Immature natural killer cell (primary cell): Measurements from ENCODE around the gene TMED6. TPM values are rescaled to one million over a fixed set of nuclear protein-coding genes. Genes with fewer than 3 reads are reported as not detected.

ENCODE experiments used
- DNase-seq, 3 donors: peaks; one replicate each; pipeline ENCODE4 v3.0.0; 2022; ENCODE audit warnings: mixed read lengths in 1 of 3
- H3K27ac Mint-ChIP-seq, 6 donors: one replicate each; pipeline ENCODE4 v1.8.0; 2020; ENCODE audit warnings: mixed read lengths in 6 of 6, mild to moderate bottlenecking in 5 of 6, inconsistent platforms in 4 of 6, moderate library complexity in 3 of 6
- H3K27me3 Mint-ChIP-seq, 3 donors: one replicate each; pipeline ENCODE4 v1.8.0; 2020 to 2021; ENCODE audit warnings: low read depth in 3 of 3, mild to moderate bottlenecking in 3 of 3, mixed read lengths in 3 of 3, moderate library complexity in 3 of 3, inconsistent platforms in 1 of 3
- H3K36me3 Mint-ChIP-seq, 3 donors: one replicate each; pipeline ENCODE4 v1.8.0; 2020; ENCODE audit warnings: mixed read lengths in 3 of 3, inconsistent platforms in 2 of 3, mild to moderate bottlenecking in 2 of 3
- H3K4me1 Mint-ChIP-seq, 2 donors: one replicate each; pipeline ENCODE4 v1.8.0; 2020; ENCODE audit warnings: inconsistent platforms in 2 of 2, mild to moderate bottlenecking in 2 of 2, mixed read lengths in 2 of 2, moderate library complexity in 1 of 2
- H3K4me3 Mint-ChIP-seq, 5 donors: one replicate each; pipeline ENCODE4 v1.8.0; 2020; ENCODE audit warnings: mild to moderate bottlenecking in 5 of 5, mixed read lengths in 5 of 5, inconsistent platforms in 3 of 5, moderate library complexity in 3 of 5
- H3K9me3 Mint-ChIP-seq, 6 donors: one replicate each; pipeline ENCODE4 v1.8.0; 2020; ENCODE audit warnings: mild to moderate bottlenecking in 6 of 6, mixed read lengths in 6 of 6, inconsistent platforms in 4 of 6, moderate library complexity in 3 of 6
- polyA plus RNA-seq, 3 donors: library from polyadenylated mRNA; unstranded; fragments of 300-500 nt; fragmentation: Illumina TruSeq; gene quantifications; one replicate each; pipeline ENCODE4 v1.2.3, GENCODE V29; 2021

Gene TMED6
- polyA plus RNA-seq, 3 donors from 2014 or later, result not detected

GRCh38 chr16:69345923-69346322 lies 5.7 kb downstream of the TMED6 start:
- peak overlapping the region in 5 of 6 donors; percentile 26 to 79 (median 59) for H3K27ac Mint-ChIP-seq
- H3K36me3 Mint-ChIP-seq, result peaks cover 0 to 9% (median 4%) of the 10 kb centered on the region in 3 donors
- H3K4me1 Mint-ChIP-seq, result peaks cover 18 to 32% of the 10 kb centered on the region in 2 donors
- H3K4me3 Mint-ChIP-seq, result peak overlapping the region in 3 of 5 donors; percentile 17 to 63 (median 39)
- H3K9me3 Mint-ChIP-seq, result no peaks in the 10 kb centered on the region
- peak in 1 of 3 donors; percentile 19 for DNase-seq
- H3K27me3 Mint-ChIP-seq, result peaks cover 0 to 1% (median 0%) of the 10 kb centered on the region in 3 donors

GRCh38 chr16:69344171-69344570 lies 7.4 kb downstream of the TMED6 start:
- peaks cover 0 to 1% (median 1%) of the 10 kb centered on the region in 3 donors for H3K27me3 Mint-ChIP-seq
- no peak overlapping the region for H3K27ac Mint-ChIP-seq
- H3K36me3 Mint-ChIP-seq, result peaks cover 4 to 9% (median 7%) of the 10 kb centered on the region in 3 donors
- no peak for DNase-seq
- H3K9me3 Mint-ChIP-seq, result no peaks in the 10 kb centered on the region
- H3K4me1 Mint-ChIP-seq, result peaks cover 33 to 49% of the 10 kb centered on the region in 2 donors
- H3K4me3 Mint-ChIP-seq, result no peak overlapping the region

- Mint-ChIP-seq H3K27me3 (peaks cover 0 to 1% (median 1%) of the 10 kb centered on the region in 3 donors), H3K9me3 (no peaks in the 10 kb centered on the region), H3K4me1 (peaks cover 47 to 65% of the 10 kb centered on the region in 2 donors), H3K36me3 (peaks cover 11 to 13% (median 12%) of the 10 kb centered on the region in 3 donors), H3K4me3 (peak overlapping the region; percentile 97 to 100 (median 98)), H3K27ac (peak overlapping the region; percentile 86 to 99 (median 97))
- DNase-seq, result peak in 1 of 3 donors; percentile 11
Measured at GRCh38 chr16:69340095-69340644, 11.4 kb downstream of the TMED6 start.

- Mint-ChIP-seq H3K4me1 (peaks cover 45 to 65% of the 10 kb centered on the region in 2 donors), H3K27me3 (peaks cover 0 to 1% (median 1%) of the 10 kb centered on the region in 3 donors), H3K9me3 (no peaks in the 10 kb centered on the region), H3K27ac (peak within 1 kb of the TSS; percentile 86 to 99 (median 97)), H3K36me3 (peaks cover 12 to 17% (median 15%) of the 10 kb centered on the region in 3 donors), H3K4me3 (peak within 1 kb of the TSS; percentile 97 to 100 (median 98))
- peak; percentile 91 to 92 (median 91) for DNase-seq
Measured at GRCh38 chr16:69339289-69340094, 12.1 kb downstream of the TMED6 start, which contains the start of the genes COG8 and NIP7. Gene COG8, minus strand, starts transcription at chr16:69339564. Its CDS starts 12 bp downstream, at chr16:69339552. Gene NIP7, plus strand, starts transcription at chr16:69339772. Its CDS starts 58 bp downstream, at chr16:69339830.

GRCh38 chr16:69338557-69339288 lies 12.9 kb downstream of the TMED6 start:
- Mint-ChIP-seq H3K9me3 (no peaks in the 10 kb centered on the region), H3K36me3 (peaks cover 12 to 20% (median 17%) of the 10 kb centered on the region in 3 donors), H3K4me3 (peak overlapping the region; percentile 97 to 100 (median 98)), H3K27me3 (peaks cover 0 to 4% (median 1%) of the 10 kb centered on the region in 3 donors), H3K27ac (peak overlapping the region; percentile 81 to 97 (median 86)), H3K4me1 (peaks cover 45 to 65% of the 10 kb centered on the region in 2 donors)
- no peak for DNase-seq

GRCh38 chr16:69334696-69335095 lies 16.9 kb downstream of the TMED6 start:
- peaks cover 33 to 36% of the 10 kb centered on the region in 2 donors for H3K4me1 Mint-ChIP-seq
- no peak overlapping the region for H3K27ac Mint-ChIP-seq
- H3K36me3 Mint-ChIP-seq, result peaks cover 11 to 22% (median 19%) of the 10 kb centered on the region in 3 donors

GRCh38 chr16:69330286-69331109 lies 21.1 kb downstream of the TMED6 start, which contains the start of gene PDF:
Gene PDF, minus strand, starts transcription at chr16:69330588. Its CDS starts 18 bp downstream, at chr16:69330570.
- DNase-seq, result peak; percentile 80 to 83 (median 81)
- Mint-ChIP-seq H3K4me1 (peaks cover 29 to 31% of the 10 kb centered on the region in 2 donors), H3K36me3 (peaks cover 3 to 17% (median 10%) of the 10 kb centered on the region in 3 donors), H3K9me3 (no peaks in the 10 kb centered on the region), H3K4me3 (peak within 1 kb of the TSS; percentile 69 to 83 (median 80)), H3K27ac (peak within 1 kb of the TSS in 5 of 6 donors; percentile 62 to 86 (median 83)), H3K27me3 (peaks cover 0 to 6% (median 6%) of the 10 kb centered on the region in 3 donors)

More at GRCh38 chr16:69334696-69335095, 16.9 kb downstream of the TMED6 start:
- DNase-seq, result no peak
- Mint-ChIP-seq H3K9me3 (no peaks in the 10 kb centered on the region), H3K4me3 (peak overlapping the region in 1 of 5 donors; percentile 21), H3K27me3 (peaks cover 0 to 3% (median 3%) of the 10 kb centered on the region in 3 donors)

GRCh38 chr16:69329369-69330285 lies 22.0 kb downstream of the TMED6 start:
- peak overlapping the region in 2 of 6 donors; percentile 62 to 73 for H3K27ac Mint-ChIP-seq
- peaks cover 3 to 14% (median 6%) of the 10 kb centered on the region in 3 donors for H3K36me3 Mint-ChIP-seq
- no peaks in the 10 kb centered on the region for H3K9me3 Mint-ChIP-seq
- DNase-seq, result no peak
- peaks cover 29 to 31% of the 10 kb centered on the region in 2 donors for H3K4me1 Mint-ChIP-seq
- H3K4me3 Mint-ChIP-seq, result peak overlapping the region; percentile 56 to 74 (median 67)
- peaks cover 0 to 7% (median 6%) of the 10 kb centered on the region in 3 donors for H3K27me3 Mint-ChIP-seq

GRCh38 chr16:69328854-69329316 lies 22.7 kb downstream of the TMED6 start:
- DNase-seq, result no peak
- Mint-ChIP-seq H3K9me3 (no peaks in the 10 kb centered on the region), H3K27me3 (peaks cover 0 to 7% (median 3%) of the 10 kb centered on the region in 3 donors), H3K4me3 (peak overlapping the region; percentile 33 to 74 (median 67)), H3K27ac (peak overlapping the region in 3 of 6 donors; percentile 11 to 62 (median 16)), H3K36me3 (peaks cover 3 to 9% (median 6%) of the 10 kb centered on the region in 3 donors), H3K4me1 (peaks cover 29 to 31% of the 10 kb centered on the region in 2 donors)

- H3K27me3 Mint-ChIP-seq, result peaks cover 0 to 7% (median 6%) of the 10 kb centered on the region in 3 donors
- no peak for DNase-seq
- peaks cover under 1 to 4% (median 3%) of the 10 kb centered on the region in 3 donors for H3K36me3 Mint-ChIP-seq
- H3K4me3 Mint-ChIP-seq, result peak overlapping the region in 3 of 5 donors; percentile 41 to 74 (median 67)
- H3K9me3 Mint-ChIP-seq, result no peaks in the 10 kb centered on the region
- peak overlapping the region in 2 of 6 donors; percentile 13 to 57 for H3K27ac Mint-ChIP-seq
- H3K4me1 Mint-ChIP-seq, result peaks cover 29 to 30% of the 10 kb centered on the region in 2 donors
Measured at GRCh38 chr16:69327585-69328310, 23.8 kb downstream of the TMED6 start.
